NCI-H1105 (cell line): ENCODE results near the gene ABR.

Experiments used
- DNase-seq: peaks from one replicate; lab custom pipeline; 2025; lab: John Stamatoyannopoulos, UW

Gene ABR

DNA sequence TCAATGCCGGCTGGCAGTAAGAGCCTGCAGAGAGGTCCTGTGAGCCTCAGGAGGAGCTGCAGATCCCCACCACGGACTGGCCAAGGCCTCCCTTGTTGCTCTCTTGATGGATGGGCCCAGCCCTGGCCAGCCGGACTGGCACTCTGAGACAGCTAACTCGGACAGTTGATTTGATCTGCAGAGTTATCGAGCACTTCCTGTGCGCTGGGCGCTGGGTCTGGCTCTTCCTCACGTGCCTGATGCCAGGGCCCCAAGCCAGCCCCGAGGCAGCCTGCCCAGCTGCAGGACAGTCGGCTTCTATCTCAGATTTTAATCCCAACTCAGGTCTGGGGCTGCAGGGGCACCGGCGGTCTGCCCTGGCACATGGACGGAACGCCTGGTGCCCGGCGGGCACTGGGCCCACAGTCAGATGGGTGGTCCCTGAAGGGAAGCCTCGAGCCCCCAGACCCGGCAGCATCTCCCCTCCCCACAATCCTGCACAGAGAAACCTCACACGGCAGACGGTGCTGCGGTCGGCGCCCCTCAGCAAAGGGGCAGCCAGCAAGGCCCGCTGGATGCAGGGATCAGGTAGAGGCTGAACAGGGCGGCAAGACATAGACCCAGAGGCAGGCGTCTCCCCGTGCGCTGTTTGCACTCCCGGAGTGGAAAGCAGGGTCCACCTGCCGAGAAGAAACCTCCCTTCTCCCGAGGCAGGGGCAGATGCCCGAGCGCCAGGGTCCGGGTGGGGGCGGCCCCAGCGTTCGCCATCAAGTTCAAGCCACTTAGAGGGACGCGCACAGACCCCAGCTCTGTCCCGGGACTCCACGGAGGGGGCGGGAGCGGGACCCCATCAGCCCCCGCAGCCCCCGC lies 148.9 kb downstream of the ABR start:
- DNase-seq: no peak

DNA sequence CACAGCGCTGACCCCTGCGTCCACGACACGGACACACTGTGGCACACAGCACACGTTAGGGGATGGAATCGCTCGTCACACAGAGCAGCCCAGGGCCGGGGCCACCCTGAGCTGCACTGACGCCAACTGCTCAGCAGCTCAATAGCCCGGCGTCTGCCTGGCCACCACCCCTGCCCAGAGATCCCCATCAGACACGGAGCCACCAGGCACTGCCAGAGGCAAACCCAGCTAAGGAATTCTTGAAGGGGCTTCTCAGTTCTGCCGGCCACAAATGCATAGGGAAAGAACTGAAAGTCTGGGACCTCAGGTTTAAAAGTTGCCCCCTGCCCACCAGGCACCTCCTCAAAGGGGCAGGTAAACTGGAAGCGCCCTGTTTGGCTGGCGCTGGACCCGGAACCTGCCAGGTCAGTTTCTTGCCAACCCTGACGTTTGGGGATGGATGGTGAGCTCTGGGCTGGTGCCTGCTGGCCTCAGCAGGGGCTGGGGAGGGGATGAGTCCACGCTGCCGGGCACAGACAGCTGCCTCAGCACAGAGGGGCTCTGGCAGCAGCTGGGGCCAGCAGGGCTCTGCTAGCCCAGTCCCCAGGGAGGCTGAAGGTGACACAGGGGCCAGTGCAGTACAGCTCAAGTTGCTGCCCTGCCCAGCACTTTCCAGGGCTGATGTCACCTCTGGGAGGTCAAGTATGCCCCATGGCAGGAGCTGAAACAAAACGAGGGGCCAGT lies 149.7 kb downstream of the ABR start:
- no peak for DNase-seq

DNA sequence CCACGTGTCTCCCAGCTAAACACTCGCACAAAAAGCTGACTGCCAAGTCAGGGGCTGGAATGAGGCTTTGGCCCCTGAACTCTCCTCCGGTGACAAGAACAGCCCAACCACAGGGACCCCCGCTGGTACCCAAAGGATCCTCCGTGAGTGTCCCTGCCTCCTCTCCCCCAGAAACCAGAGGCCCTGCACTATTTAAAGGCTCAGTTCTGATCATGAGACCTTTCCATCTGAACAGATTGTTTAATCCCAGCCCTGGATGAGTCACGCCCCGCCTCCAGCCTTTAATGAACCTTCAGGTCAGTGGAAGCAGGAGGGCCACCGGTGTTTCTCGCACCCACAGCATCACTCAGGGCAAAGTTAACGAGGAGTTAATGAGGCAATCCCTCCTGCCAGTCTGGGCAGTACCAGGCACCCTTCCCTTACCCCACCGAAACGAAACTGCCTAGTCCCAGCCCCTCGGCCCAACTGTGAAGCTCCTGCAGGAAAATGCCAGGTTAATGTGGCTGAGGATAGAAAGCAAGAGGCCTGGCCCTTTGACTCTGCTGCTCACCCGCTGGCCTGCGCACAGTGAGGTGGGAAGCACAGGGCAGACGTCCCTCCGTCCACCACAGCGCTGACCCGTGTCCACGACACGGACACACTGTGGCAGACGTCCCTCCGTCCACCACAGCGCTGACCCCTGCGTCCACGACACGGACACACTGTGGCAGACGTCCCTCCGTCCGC lies 150.4 kb downstream of the ABR start:
- no peak for DNase-seq

DNA sequence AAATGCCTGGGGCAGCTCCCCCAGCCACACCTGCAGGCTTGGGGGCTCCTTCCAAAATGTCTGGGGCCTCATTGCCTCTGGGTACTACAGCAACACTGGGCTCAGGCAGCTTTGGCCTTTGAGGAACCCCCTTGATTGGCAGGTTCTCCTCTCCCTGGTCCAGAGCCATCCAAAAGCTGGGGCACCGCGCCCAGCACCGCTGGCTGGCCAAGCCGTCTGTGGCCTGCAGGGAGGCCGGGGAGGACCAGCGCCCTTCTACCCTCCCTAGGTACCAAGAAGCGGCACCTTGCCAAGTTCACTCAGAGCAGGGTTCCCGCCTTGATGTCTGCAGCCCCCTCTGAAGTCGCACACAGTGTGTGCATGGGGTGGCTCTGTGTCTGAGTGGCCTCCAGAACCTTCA lies 152.7 kb downstream of the ABR start:
- DNase-seq: no peak

DNA sequence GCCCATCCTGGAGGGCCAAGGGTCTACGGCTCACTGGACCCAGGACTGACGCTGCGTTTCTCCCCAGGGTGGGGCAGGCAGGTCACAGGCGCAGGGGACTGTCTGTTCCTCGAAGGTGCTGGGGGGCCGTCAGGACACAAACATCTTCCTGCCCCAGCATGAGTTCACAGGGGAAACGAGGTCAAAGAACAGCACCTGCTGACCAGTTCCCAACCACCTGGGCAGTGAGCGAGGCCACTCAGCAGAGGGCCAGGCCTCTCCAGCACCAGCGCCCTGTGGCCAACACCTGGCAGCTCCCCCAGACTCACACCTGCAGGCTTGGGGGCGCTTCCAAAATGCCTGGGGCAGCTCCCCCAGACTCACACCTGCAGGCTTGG lies 153.2 kb downstream of the ABR start:
- no peak for DNase-seq

DNA sequence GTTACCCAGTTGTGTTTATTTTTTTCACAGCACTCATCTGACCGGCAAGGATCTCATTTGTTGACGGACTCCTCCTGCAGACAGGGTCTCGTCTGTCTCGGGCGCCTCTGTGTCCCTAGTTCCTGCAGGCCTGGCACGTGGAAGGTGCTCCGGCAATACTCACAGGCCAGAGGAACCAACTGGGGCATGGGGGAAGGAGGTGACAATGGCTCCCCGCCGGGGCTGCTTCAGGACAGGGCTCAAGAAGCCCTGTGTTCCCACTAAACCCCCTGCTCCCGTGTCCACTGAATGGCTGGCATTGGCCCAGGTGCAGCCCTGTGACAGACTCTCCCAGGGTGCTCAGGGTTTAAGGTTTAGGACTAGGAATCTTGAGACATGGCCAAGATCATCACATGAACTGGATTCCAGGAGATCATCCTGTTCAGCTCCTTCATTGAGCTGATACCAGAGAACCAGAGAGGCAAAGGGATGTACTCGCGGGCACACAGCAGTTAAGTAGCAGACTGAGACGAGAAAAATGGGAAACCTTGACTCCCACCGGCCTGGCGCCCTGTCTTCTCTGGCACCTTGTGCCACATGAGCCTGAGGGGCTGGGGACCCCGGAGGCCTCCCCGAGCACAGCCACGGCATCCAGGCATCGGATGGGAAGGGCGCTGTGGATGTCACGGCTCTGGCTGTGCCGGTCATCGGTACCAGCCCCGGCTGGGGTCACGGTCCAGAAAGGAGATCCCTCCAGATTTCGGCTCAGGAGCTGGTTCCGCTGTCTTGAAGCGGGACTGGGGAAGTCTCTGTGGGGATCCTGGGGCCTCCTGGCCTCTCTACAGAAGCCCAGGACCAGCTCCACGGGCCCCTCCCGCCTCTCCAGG lies 153.8 kb downstream of the ABR start:
- DNase-seq: no peak

DNA sequence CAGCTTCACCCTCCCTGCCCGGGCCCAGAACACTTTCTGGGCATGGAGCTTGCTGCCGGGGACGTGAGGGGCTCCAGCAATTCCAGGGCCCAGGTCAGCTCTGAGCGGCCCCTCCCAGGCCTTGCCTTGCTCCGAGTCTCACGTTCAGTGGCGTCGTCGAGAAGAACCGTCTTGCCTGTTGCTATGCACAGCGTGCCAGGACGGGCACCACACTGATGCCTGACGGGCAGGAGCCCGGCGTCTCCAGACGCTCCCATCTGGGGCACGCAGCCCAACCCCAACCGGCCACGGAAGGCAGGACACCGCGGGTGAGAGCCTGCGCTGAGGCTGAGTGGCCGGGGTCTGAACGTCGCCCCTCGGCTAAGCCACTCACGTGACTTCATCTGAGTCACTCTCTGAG lies 155.7 kb downstream of the ABR start:
- no peak for DNase-seq

DNA sequence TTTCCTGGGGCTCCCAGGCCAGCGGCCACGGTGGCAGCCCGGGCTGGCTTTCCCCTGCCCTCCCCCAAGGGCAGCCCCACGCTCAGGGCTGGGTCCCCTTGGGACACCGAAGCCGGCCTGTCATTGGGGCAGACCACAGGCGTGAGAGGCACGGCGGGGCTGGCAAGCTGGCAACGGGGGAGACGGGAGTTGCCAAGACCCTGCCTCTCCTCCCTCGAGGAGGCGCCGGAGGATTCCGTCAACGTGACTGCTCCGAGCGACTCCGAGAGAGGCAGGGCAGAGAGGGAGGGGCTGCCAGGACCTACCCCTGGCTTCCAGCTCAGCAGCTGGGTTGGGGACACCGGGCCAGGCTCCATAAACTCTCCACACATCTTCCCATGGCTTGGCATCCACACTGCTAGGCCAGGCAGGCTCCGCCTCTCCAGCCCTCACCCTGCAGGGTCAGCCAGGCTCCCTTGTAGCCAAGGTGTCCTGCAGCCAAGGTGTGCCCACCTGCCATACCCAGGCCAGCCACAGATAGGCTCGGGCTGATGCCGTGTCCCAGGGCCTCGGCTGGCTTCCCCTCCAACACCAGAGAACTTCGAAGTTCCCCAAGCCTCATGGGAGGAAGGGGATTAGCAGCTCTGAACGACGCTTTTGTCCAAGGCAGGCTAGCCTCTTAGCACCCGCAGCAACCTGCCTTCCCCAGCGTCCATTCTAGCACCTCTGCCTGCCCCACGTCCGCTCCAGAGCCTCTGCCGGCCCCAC lies 157.3 kb downstream of the ABR start:
- DNase-seq: no peak

DNA sequence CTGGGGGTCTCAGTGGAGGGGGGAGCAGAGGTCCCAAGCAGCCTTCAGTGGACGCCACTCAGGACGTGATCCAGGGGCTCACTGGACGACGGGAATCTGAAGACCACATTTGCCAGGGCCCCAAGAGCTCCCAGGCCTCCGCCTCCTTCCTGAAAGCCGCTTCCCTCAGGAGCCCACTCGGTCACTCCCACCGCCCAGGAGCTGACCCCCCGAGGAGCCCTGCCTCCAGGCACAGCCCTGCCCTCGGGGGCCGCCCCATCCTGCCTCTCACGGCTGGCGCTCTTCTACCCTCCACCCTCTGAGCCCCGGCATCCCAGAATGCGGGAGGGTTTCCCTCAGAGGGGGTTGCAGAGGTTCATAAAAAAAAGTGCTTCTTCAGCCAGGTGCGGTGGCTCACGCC lies 158.6 kb downstream of the ABR start:
- DNase-seq: no peak

DNA sequence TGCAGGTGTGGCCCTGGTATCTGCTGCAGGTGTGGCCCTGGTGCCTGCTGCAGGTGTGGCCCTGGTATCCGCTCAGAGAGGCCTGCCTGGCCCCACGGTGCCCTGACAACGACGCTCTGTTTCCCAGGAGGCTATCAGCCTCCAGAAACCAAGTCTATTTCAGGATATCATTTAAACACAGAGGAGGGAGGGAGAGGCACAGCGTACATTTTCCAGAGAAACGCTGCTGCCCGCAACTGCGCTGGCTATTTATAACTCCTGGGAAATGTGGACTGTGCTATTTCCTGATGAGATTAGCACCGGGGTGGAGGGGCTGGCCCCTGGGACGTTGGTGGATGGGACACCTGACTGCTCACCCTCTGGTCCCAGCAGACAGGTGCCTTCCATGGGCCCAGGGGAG lies 160.3 kb downstream of the ABR start:
- no peak for DNase-seq

DNA sequence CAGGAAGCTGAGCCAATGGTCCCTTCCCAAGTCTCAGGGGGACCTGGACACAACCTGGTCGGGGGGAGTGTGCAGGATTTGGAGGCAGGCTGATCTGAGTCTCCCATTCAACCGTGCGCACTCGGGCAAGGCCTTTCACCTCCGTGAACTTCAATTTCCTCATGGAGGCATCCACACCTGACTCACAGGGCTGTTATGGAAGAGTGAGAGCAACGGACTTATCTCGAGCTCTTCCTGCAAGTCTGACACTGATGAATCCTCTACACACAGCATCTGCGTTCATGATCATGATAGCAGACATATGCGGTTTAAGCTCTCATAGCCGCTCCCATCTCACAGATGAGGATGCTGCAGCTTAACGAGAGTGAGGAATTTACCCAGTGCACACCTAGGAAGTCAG lies 161.2 kb downstream of the ABR start:
- DNase-seq: no peak

DNA sequence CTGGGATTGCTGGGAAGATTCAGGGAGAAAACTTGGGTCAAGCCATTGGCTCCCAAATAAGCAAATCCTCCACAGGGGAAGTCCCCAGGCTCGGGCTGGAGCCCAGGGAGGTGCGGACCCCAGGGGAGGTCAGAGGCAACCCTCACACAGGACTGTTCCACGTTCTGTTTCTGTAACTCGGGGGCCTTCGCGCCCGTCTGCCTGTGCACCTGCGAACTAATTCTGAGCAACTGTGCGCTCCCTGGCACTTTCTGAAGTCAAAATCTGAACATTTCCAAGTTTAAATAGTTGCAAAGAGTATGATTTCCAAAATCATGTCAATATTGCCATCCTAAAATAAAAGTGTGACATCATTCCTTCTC lies 166.1 kb downstream of the ABR start:
- DNase-seq: no peak

DNA sequence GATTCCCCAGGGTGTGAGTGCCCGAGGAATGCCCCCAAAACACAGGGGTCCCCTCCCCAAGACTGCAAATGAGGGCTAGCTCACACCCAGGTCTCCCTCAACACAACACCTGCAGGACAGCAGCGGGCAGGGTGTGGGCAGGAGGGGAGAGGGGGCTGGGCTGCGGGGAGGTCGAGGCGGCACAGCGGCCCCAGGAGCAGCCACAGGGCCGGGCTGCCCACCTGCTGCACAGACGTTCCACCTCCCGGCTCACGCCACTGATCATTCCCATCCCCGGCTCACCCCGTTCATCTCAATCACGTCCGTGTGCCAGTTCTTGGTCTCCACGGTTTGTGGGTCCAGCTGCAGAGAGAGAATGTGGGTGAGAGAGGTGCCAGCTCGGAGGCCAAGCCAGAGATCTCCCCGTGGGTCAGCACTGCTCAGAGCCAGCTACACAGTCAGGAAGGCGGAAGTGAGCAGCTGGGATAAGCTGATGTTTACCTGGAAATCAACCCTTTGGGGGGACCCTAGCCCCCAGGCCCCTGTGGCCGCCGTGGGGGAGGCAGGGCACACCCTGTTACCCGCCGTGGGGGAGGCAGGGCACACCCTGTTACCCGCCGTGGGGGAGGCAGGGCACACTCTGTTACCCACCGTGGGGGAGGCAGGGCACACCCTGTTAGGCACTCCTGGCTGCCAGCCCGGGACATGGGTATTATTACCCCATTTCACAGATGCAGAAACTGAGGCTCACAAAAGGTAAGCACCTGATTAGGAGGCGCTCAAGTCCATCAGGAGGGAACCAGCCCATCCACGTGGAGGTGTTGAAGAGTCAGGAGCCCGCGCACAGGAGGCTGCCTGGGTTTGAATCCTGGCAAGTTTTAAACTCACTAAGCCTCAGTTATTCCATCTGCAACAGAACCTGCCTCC lies 166.7 kb downstream of the ABR start:
- DNase-seq: no peak

DNA sequence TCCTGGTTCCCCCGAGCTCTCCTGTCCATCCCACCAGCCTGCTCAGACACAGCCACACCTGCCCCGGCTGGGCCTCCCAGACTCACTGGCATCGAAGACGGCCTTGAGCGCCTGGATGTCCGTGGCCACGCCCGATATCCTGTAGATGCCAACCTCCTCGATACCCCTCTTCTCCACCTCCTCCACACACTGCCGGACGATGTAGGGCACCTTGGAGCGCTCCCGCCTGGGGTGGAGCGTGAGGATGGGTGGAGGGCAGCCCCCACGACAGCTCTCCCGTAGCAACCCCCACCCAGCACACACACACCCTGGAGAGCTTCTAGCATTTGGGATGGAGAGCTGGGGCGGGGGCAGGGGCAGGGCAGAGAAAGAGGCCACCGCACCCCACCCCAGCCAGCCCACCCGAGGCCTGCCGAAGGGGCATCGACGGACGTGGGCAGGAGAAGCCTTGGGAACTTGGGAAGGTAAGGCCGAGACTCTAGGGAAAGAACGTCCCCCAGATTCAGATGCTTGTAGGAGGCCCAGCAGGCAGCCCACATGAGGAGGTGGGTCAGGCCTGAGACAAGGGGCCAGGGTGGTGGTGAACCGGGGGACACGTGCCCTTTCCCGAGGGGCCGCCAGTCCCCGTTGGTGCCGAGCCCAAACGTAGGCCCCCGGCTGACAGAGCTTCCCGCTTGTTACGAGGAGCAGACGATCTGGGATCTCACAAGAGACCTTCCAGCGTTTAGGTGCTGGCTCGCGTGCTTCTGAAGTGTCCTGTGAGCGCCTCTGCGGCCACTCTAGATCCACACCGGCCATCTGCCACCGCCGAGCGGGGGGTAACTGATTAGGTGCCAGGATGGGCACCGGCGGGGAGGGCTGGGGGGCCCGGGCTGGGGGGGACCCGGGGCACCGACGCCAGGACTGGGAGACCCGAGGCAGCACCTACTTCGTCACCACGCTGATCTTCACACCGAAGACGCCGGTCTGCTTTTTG lies 167.7 kb downstream of the ABR start:
- DNase-seq: no peak

DNA sequence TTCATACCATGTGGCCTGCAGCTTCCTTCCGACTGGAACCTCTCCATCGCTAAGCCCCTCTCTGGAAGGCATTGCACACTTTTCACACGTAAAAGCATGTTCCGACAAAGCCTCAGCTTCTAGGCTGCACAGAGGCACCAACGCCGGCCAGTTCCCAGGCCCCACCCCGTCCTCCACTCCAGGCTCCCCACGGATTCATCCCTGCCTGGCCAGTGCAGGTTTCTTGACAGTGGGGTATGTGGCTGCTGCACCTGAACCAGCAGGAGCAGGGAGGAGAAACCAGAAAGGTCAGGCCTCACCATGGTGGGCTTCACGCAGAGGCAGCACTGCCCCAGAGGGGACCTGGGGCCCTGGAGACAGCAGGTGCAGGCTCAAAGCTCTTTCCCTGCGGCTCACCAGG lies 168.6 kb downstream of the ABR start:
- DNase-seq: no peak

DNA sequence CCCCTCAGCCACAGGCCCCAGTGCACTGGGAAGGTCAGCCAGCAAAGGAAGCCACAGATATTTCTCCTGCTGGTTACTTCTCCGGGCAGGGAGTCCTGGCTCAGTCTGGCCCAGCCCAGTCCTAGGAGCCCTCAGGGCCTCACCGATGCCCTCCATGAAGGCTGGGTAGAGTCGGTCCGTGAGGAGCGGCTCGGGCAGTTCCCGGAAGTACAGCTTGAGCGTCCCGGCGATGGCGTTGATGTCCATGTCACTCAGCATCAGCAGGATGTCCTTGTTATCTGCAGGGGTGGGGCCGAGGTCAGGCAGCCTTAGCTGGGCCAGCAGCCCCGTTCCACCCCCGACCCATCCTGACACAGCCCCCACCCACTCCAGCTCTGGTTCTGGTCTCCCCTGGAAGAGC lies 169.2 kb downstream of the ABR start:
- DNase-seq: no peak

DNA sequence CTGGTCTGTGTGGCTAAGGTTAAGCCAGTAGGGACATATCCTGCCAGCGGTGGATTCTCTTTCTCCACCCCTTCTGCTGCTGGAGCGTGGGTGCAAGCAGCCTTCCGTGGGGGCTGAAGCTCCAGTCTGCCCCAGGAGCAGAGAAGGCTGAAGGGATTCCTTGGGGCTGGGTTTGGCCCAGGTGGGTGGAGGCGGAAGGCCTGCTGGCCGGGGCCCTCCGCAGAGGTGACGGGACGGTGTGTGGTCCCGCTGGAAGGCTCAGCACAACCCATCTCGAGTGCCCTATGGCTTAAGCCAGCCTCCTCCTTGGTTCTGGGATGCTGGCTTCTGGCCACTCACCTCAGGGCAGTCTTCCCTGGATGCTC lies 169.7 kb downstream of the ABR start:
- no peak for DNase-seq

DNA sequence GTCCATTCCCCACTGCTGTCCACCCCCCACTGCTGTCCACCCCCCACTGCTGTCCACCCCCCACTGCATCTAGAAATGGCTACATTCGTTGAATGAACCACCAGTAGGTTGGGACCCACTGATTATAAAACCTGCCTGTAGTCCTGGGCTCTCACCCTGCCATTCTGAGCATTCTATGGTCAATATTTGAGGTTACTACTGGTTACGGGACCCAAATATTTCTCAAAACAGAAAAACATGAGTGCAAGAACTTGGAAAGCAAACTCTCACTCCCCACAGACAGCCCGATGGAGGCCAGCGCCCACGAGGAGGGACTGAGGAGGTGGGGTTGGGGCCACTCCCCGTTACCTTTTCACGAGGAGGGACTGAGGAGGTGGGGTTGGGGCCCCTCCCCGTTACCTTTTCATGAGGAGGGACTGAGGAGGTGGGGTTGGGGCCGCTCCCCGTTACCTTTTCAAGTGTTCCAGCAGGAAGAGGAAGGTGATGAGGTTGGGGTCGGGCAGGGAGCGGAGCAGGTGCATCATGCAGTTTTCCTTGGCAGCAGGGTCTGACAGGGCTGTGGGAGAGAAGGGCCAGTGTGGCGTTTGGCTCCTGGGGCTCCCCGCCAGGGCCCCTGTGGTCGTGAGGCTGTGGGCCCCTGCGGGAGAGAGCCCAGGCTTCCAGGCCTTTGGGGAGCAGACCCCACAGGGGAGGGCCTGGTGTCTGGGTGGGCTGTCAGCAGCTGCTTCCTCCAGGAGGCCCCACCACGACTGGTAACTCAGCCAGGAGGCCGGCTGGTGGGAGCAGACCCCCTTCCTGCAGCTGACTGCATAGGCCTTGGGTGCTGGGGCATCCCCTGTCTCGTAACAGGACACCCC lies 170.3 kb downstream of the ABR start:
- DNase-seq: no peak
